NB4 (cell line): Measurements from ENCODE around the gene TBC1D22A.

Source experiments
- DNase-seq: peaks from one replicate; pipeline ENCODE4 v3.0.0; 2010; ENCODE audit warnings: low read depth
- H3K4me3 ChIP-seq: one replicate; pipeline ENCODE4 v1.5.1; 2011; ENCODE audit warnings: mild to moderate bottlenecking, low read depth, low read length, moderate library complexity
- CTCF ChIP-seq: IDR thresholded peaks from one replicate; pipeline ENCODE4 v1.5.1; 2012; ENCODE audit warnings: low read depth, low read length
- MAX ChIP-seq: IDR thresholded peaks from 2 replicates; pipeline ENCODE4 v1.6.1; 2011; ENCODE audit warnings: low read depth, low read length
- MYC ChIP-seq: IDR thresholded peaks from 2 replicates; pipeline ENCODE4 v1.6.1; 2011; ENCODE audit warnings: low read depth, low read length
- POLR2A ChIP-seq: IDR thresholded peaks from 2 replicates; pipeline ENCODE4 v1.6.1; 2011; ENCODE audit warnings: mild to moderate bottlenecking; ENCODE audit not compliant: insufficient read length; ENCODE audit errors: extremely low read depth

The TBC1D22A gene

DNA sequence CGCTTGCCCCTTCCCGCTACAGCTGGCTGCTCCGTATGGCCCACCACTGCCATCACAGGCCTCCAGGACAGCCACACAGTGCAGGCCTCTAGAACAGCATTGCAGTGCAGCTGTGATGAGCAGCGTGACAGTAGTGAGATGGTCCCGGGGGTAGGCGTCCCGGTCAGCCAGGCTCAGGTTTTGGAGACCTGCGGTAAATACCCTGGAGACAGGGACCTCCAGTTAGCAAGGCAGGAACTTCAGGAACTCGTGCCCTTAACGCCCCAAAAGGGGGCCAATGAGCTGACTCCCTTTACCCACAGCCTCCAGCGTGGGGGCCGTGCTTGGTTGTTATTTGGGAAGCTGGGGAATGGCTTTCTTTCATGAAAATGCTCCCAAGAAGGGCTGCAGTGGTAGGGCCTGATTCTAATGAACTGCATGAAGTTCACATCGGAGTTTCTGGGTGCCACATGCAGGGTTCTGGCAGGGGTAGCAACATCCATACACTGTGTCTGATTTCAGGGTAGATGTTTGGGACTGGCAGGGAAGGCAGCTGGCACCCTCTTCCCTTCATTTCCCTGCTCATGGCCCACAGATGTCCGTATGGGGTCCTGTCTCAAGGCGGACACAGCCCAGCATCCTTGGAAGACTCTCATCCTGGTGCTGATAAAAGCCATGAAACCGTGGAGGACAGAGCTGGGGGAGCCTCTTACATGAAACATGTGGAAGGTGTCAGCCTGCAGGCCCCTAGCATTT lies 440.5 kb downstream of the TBC1D22A start:
- no peak for TF ChIP-seq MYC
- TF ChIP-seq POLR2A: no peak
- no peak for TF ChIP-seq CTCF
- no peak for TF ChIP-seq MAX
- no peak overlapping the region for H3K4me3 ChIP-seq

DNA sequence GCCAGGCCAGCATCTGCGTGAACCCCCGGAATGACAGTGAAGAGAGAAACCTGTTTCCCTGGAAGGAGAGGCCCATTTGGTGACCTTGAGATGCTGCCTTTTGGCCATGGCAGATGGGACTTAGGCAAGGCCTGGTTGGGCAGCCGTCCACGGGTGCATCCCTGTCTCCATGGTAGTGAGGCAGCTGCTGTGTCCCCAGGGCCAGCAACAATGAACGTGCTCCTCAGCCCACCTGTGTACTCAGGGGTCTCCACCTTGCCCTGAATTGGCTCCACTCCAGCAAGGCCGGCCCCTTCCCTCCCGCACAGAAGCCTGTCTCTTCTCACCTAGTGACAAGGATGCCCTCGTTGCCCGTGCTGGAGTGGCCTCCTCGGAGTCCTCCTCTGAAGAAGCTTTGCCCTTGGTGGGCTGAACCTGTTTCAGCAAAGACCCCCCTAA lies 441.1 kb downstream of the TBC1D22A start:
- DNase-seq: no peak
- TF ChIP-seq POLR2A: no peak
- TF ChIP-seq CTCF: no peak
- no peak for TF ChIP-seq MAX
- TF ChIP-seq MYC: no peak
- no peak overlapping the region for H3K4me3 ChIP-seq

More for the DNA sequence above, 440.5 kb downstream of the TBC1D22A start:
- no peak for DNase-seq

GRCh38 chr22:47204002-47204979 lies 441.8 kb downstream of the TBC1D22A start:
- DNase-seq: no peak
- no peak overlapping the region for H3K4me3 ChIP-seq
- no peak for TF ChIP-seq MYC
- no peak for TF ChIP-seq POLR2A
- TF ChIP-seq CTCF: no peak
- no peak for TF ChIP-seq MAX

DNA sequence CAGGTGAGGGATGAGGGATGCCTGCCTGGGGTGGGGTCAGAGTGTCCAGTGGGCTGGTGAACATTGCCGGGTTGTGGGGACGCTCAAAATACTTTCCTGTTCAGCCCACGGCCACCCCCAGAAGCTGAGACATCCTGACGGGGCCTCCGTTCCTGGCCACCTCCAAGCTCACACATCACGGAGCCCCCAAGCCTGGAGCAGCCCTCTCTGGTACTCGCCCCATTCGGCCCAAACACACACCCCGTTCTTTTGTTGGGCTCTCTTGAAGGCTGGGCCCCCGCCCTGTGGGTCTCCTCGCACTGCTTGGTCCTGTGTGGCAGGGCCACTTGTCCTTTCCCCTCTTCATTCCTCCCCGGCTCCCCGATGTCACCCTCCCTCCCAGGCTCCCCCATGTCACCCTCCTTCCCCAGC lies 442.6 kb downstream of the TBC1D22A start:
- H3K4me3 ChIP-seq: no peak overlapping the region
- no peak for TF ChIP-seq MAX
- DNase-seq: no peak

DNA sequence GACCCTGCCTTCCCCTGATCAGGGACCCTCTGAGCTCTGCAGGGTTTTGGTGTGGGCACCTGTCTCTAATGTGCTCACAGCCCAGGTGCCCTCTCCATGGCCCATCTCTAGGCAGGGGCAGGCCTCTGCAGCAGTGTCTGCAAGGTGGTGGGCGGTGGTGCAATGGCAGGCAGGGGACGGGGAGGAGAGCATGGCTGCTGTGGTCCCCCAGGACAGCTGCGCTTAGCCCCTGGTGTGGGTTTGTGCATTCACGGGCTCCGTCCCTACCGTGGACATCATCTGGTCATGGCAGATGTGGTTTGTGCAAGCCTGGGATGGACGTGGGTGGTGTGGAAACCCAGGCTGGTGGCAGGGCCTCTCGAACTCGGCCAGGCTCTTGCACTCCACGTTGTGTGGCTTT lies 443.1 kb downstream of the TBC1D22A start:
- H3K4me3 ChIP-seq: no peak overlapping the region
- no peak for TF ChIP-seq MAX
- no peak for TF ChIP-seq MYC
- TF ChIP-seq CTCF: no peak
- TF ChIP-seq POLR2A: no peak
- no peak for DNase-seq

DNA sequence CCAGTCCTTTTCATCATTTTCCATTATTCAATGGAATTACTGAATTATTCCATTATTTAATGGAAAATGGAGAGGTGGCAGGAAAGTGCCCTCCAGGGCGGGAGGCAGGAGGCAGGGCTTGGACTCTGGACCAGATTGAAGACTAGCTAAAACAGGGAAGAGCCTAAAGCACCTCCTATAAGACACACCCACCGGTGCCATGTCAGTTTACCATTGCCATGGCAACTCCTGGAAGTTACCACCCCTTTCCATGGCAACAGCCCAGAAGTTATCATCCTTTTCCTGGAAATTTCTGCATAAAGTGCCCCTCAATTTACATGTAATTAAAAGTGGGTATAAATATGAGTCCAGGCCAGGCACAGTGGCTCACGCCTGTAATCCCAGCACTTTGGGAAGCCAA lies 443.7 kb downstream of the TBC1D22A start:
- TF ChIP-seq MYC (no peak), POLR2A (no peak), CTCF (no peak), MAX (no peak)
- DNase-seq: no peak
- H3K4me3 ChIP-seq: no peak overlapping the region
